Measurements from ENCODE around the gene FAM174A.

- TF ChIP-seq CTCF (conservative IDR thresholded peaks at IDR 0.05 in 1 of 2, IDR thresholded peaks at IDR 0.05 in 1 of 2; ENCODE audit: extremely low read depth in 1 of 2, insufficient read depth in 1 of 2, low read depth in 1 of 2, low read length in 2 of 2) (peak in 1 of 2 donors; percentile 41), EZH2 (IDR thresholded peaks at IDR 0.05; ENCODE audit: borderline replicate concordance, low read length) (no peak)
Observed at GRCh38 chr5:100518377-100518776, 16.8 kb upstream of the FAM174A start.
